Bronchial epithelial cell (primary cell): ENCODE data around the gene ZC3H6. TPM values are rescaled to one million over a fixed set of nuclear protein-coding genes. Genes with fewer than 3 reads are reported as not detected.
"Not testable (repeated sequence)": the region's sequence is repeated elsewhere in the genome, so short reads cannot be mapped to it uniquely, and the experiment has no call there.

Experiments used
- DNase-seq: peaks from one replicate; pipeline ENCODE4 v3.0.0-alpha.2; 2010; ENCODE audit warnings: low read depth
- FAIRE-seq: peaks from 2 replicates; lab custom pipeline; 2011; peaks lifted over from hg19 to GRCh38; lab: Jason Lieb, UNC
- H3K27me3 ChIP-seq: 2 replicates; pipeline ENCODE4 v1.5.1; 2011; ENCODE audit warnings: low read length; ENCODE audit not compliant: control insufficient read depth, insufficient read depth
- H3K36me3 ChIP-seq: 2 replicates; pipeline ENCODE4 v1.5.1; 2011; ENCODE audit warnings: low read length; ENCODE audit not compliant: control insufficient read depth, insufficient read depth
- H3K4me3 ChIP-seq: 2 replicates; pipeline ENCODE4 v1.5.1; 2011; ENCODE audit warnings: mild to moderate bottlenecking, low read depth, low read length, control low read depth
- CTCF ChIP-seq: IDR thresholded peaks from 2 replicates; pipeline ENCODE4 v1.5.1; 2011; ENCODE audit warnings: mild to moderate bottlenecking, moderate library complexity, low read length, control low read depth, inconsistent platforms; ENCODE audit not compliant: insufficient read depth, severe bottlenecking
- total RNA-seq: library from RNA; depleted of rRNA; stranded (reverse); fragments of >200 nt; gene quantifications from 2 replicates; pipeline ENCODE4 v1.2.1, GENCODE V29; 2014

ZC3H6 gene
- total RNA-seq, 1 donor from 2014 or later: 3.4 TPM

GRCh38 chr2:112272669-112273068, 2.7 kb upstream of the ZC3H6 start:
- H3K4me3 ChIP-seq: no peak overlapping the region
- no peaks in the 10 kb centered on the region for H3K27me3 ChIP-seq
- FAIRE-seq: no peak
- no peak for DNase-seq
- TF ChIP-seq CTCF: no peak
- H3K36me3 ChIP-seq: no peaks in the 10 kb centered on the region

GRCh38 chr2:112273349-112273748, 2.0 kb upstream of the ZC3H6 start:
- no peaks in the 10 kb centered on the region for H3K27me3 ChIP-seq
- H3K4me3 ChIP-seq: no peak overlapping the region
- FAIRE-seq: no peak
- no peak for DNase-seq
- no peaks in the 10 kb centered on the region for H3K36me3 ChIP-seq
- TF ChIP-seq CTCF: no peak

- peak overlapping the region; percentile 99 for H3K4me3 ChIP-seq
- TF ChIP-seq CTCF: no peak
- FAIRE-seq: no peak
- H3K27me3 ChIP-seq: no peaks in the 10 kb centered on the region
- no peaks in the 10 kb centered on the region for H3K36me3 ChIP-seq
- DNase-seq: peak; percentile 66
Observed at GRCh38 chr2:112275887-112276773, 733 bp downstream of the ZC3H6 start.

- no peak for TF ChIP-seq CTCF
- H3K36me3 ChIP-seq: no peaks in the 10 kb centered on the region
- DNase-seq (no peak), FAIRE-seq (no peak)
- no peaks in the 10 kb centered on the region for H3K27me3 ChIP-seq
- no peak overlapping the region for H3K4me3 ChIP-seq
Observed at GRCh38 chr2:112276954-112277353, 1.6 kb downstream of the ZC3H6 start.

GRCh38 chr2:112277596-112278220, 2.3 kb downstream of the ZC3H6 start:
- H3K27me3 ChIP-seq: no peaks in the 10 kb centered on the region
- FAIRE-seq (no peak), DNase-seq (no peak)
- no peak overlapping the region for H3K4me3 ChIP-seq
- no peaks in the 10 kb centered on the region for H3K36me3 ChIP-seq
- TF ChIP-seq CTCF: no peak

GRCh38 chr2:112282066-112282465, 6.7 kb downstream of the ZC3H6 start:
- not testable (repeated sequence) for DNase-seq, H3K4me3 ChIP-seq, H3K27me3 ChIP-seq, FAIRE-seq, H3K36me3 ChIP-seq

GRCh38 chr2:112283535-112283934, 8.1 kb downstream of the ZC3H6 start:
- DNase-seq: peak; percentile 37
- not testable (repeated sequence) for H3K36me3 ChIP-seq, FAIRE-seq, H3K4me3 ChIP-seq, H3K27me3 ChIP-seq
